Osteoblast (primary cell): Measurements from ENCODE around the gene PHLDB2. TPM values are rescaled to one million over a fixed set of nuclear protein-coding genes. Genes with fewer than 3 reads are reported as not detected.

Experiments
- DNase-seq: peaks from one replicate; pipeline ENCODE4 v3.0.0; 2011; ENCODE audit warnings: low spot score, mixed read lengths; ENCODE audit not compliant: insufficient read length; ENCODE audit errors: missing footprints
- H2AFZ ChIP-seq: 2 replicates; pipeline ENCODE4 v1.6.0; 2011; ENCODE audit warnings: mild to moderate bottlenecking, low read length
- H3K27ac ChIP-seq: 2 replicates; pipeline ENCODE4 v1.5.1; 2011; ENCODE audit warnings: mild to moderate bottlenecking, low read depth, low read length, moderate library complexity
- H3K27me3 ChIP-seq: 2 replicates; pipeline ENCODE4 v1.6.0; 2012; ENCODE audit warnings: mild to moderate bottlenecking, control low read depth, inconsistent platforms, low read length, moderate library complexity; ENCODE audit not compliant: insufficient read depth
- H3K36me3 ChIP-seq: 2 replicates; pipeline ENCODE4 v1.5.1; 2011; ENCODE audit warnings: mild to moderate bottlenecking, low read length, control low read depth, moderate library complexity; ENCODE audit not compliant: insufficient read depth
- H3K4me1 ChIP-seq: 2 replicates; pipeline ENCODE4 v1.5.1; 2011; ENCODE audit warnings: mild to moderate bottlenecking, low read length, control low read depth, moderate library complexity; ENCODE audit not compliant: insufficient read depth
- H3K4me2 ChIP-seq: 2 replicates; pipeline ENCODE4 v1.6.0; 2011; ENCODE audit warnings: mild to moderate bottlenecking, low read length; ENCODE audit not compliant: insufficient read depth
- H3K4me3 ChIP-seq: fragments of 200-600 bp; sonication (generic); 3 replicates; pipeline ENCODE4 v1.5.1; 2012; ENCODE audit warnings: mild to moderate bottlenecking, low read length, inconsistent platforms; ENCODE audit not compliant: insufficient read depth
- H3K79me2 ChIP-seq: 2 replicates; pipeline ENCODE4 v1.6.0; 2012; ENCODE audit warnings: mild to moderate bottlenecking, low read length, control low read depth, inconsistent platforms; ENCODE audit not compliant: insufficient read depth
- H3K9me3 ChIP-seq: 2 replicates; pipeline ENCODE4 v1.5.1; 2011; ENCODE audit warnings: low read depth, low read length, control low read depth
- H4K20me1 ChIP-seq: 2 replicates; pipeline ENCODE4 v1.6.0; 2012; ENCODE audit warnings: mild to moderate bottlenecking, low read length, control low read depth; ENCODE audit not compliant: insufficient read depth
- CTCF ChIP-seq: IDR thresholded peaks from 2 replicates; pipeline ENCODE4 v1.5.1; 2011; ENCODE audit warnings: mild to moderate bottlenecking, low read depth, low read length, moderate library complexity; ENCODE audit errors: extremely low read depth
- total RNA-seq: library from RNA; depleted of rRNA; stranded (reverse); fragments of >200 nt; gene quantifications from 2 replicates; pipeline ENCODE4 v1.2.3, GENCODE V29; 2012

Gene PHLDB2
- total RNA-seq, 1 donor = 107 TPM

- Histone ChIP-seq H3K4me3 (no peak overlapping the region), H3K79me2 (no peaks in the 10 kb centered on the region), H2AFZ (no peak overlapping the region), H3K36me3 (peaks cover 70% of the 10 kb centered on the region), H3K27ac (no peak overlapping the region), H3K27me3 (no peaks in the 10 kb centered on the region), H3K9me3 (no peaks in the 10 kb centered on the region), H4K20me1 (no peaks in the 10 kb centered on the region), H3K4me2 (no peak overlapping the region), H3K4me1 (peaks cover 12% of the 10 kb centered on the region)
- DNase-seq = no peak
- no peak for TF ChIP-seq CTCF
Measured at GRCh38 chr3:111965484-111965883, 106.4 kb downstream of the PHLDB2 start.

GRCh38 chr3:111967068-111967467 lies 108.0 kb downstream of the PHLDB2 start:
- no peak overlapping the region for H3K4me2 ChIP-seq
- H3K36me3 ChIP-seq = peaks cover 84% of the 10 kb centered on the region
- no peaks in the 10 kb centered on the region for H3K9me3 ChIP-seq
- H3K79me2 ChIP-seq = no peaks in the 10 kb centered on the region
- H3K27me3 ChIP-seq = no peaks in the 10 kb centered on the region
- no peak overlapping the region for H2AFZ ChIP-seq
- no peak overlapping the region for H3K4me3 ChIP-seq
- peak overlapping the region; percentile 4 for H3K27ac ChIP-seq
- peaks cover 12% of the 10 kb centered on the region for H3K4me1 ChIP-seq
- DNase-seq = no peak
- no peak for TF ChIP-seq CTCF
- H4K20me1 ChIP-seq = no peaks in the 10 kb centered on the region

GRCh38 chr3:111967651-111968274 lies 108.7 kb downstream of the PHLDB2 start:
- Histone ChIP-seq H3K9me3 (no peaks in the 10 kb centered on the region), H3K4me1 (peaks cover 12% of the 10 kb centered on the region), H3K27ac (peak overlapping the region; percentile 30), H3K4me2 (no peak overlapping the region), H3K4me3 (no peak overlapping the region), H3K36me3 (peaks cover 86% of the 10 kb centered on the region), H4K20me1 (no peaks in the 10 kb centered on the region), H2AFZ (no peak overlapping the region), H3K79me2 (no peaks in the 10 kb centered on the region), H3K27me3 (no peaks in the 10 kb centered on the region)
- DNase-seq = peak; percentile 13
- TF ChIP-seq CTCF = peak; percentile 88

- Histone ChIP-seq H3K27ac (peak overlapping the region; percentile 30), H3K4me3 (no peak overlapping the region), H4K20me1 (no peaks in the 10 kb centered on the region), H3K27me3 (no peaks in the 10 kb centered on the region), H3K4me1 (peaks cover 7% of the 10 kb centered on the region), H3K36me3 (peaks cover 88% of the 10 kb centered on the region), H3K79me2 (no peaks in the 10 kb centered on the region), H3K9me3 (no peaks in the 10 kb centered on the region), H3K4me2 (no peak overlapping the region), H2AFZ (no peak overlapping the region)
- no peak for TF ChIP-seq CTCF
- no peak for DNase-seq
Measured at GRCh38 chr3:111968319-111969054, 109.4 kb downstream of the PHLDB2 start.
